Astrocyte of the hippocampus (primary cell): Measurements from ENCODE around the gene SLC6A7.
"Not testable (repeated sequence)": the region's sequence is repeated elsewhere in the genome, so short reads cannot be mapped to it uniquely, and the experiment has no call there.

Experiments
- DNase-seq: peaks from one replicate; pipeline ENCODE4 v3.0.0; 2011; ENCODE audit warnings: low read depth, low spot score

SLC6A7 gene

GRCh38 chr5:150217038-150217437 is 27.2 kb downstream of the SLC6A7 start:
- no peak for DNase-seq

DNA sequence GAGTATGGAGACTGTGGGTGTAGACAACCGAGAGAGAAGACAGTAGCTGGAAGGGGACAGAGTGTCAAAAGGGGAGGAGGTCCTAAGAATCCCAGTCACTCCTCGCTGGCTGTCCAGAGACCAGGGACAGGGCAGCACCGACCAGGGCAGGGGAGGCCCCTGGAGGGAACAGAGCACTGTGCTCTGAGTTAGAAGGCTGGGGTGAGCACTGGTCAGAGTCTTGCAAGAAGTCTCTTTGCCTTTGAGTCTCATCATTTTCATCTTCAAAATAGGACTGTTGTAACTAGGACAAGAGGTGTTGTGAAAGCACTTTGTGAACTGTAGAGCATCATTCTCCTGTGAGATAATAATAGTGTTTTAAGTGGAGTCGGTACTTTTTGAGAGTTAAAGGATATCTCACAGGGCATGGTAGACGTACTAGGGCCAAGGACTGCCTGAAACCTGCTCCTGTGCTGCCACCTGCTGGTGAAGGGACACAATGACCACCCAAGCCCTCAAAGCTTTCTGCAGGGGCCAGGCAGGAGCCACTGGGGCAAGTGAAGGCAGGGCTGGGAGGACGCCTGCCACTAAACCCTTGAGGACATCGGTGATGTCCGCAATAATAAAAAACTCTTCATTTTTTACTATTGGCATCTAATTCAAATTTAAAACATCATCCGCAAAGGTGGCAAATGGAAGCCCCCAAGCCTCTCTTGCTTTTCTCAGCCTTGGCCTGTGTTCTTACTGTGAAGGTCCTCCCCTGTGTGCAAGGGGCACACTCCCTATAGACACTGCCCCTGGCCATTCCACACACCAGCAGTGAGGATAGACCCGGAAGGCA is 28.2 kb downstream of the SLC6A7 start:
- DNase-seq: peak; percentile 90

- no peak for DNase-seq
These were observed 28.8 kb downstream of the SLC6A7 start for GRCh38 chr5:150218693-150219035.

DNA sequence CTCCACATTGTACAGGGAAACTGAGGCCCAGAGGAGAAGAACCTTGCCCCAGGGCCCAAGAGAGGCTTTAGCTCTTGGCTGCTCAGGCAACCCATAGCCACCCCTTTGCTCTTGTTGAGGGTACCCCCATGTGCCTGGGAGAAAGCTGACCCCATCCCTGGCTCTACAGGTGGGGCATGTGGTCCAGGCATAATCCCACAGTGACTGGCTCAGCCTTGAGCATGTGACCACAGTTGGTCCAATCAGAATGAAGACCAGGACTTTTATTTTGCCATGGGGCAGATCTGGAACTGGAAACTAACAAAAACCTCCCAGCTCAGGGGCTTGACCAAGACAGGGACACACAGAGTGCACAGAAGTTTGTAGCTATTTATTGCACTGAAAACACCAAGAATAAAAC is 29.3 kb downstream of the SLC6A7 start:
- no peak for DNase-seq

GRCh38 chr5:150219861-150220260 is 30.0 kb downstream of the SLC6A7 start:
- no peak for DNase-seq

- DNase-seq: no peak
These were observed 31.6 kb downstream of the SLC6A7 start for GRCh38 chr5:150221471-150221870.

DNA sequence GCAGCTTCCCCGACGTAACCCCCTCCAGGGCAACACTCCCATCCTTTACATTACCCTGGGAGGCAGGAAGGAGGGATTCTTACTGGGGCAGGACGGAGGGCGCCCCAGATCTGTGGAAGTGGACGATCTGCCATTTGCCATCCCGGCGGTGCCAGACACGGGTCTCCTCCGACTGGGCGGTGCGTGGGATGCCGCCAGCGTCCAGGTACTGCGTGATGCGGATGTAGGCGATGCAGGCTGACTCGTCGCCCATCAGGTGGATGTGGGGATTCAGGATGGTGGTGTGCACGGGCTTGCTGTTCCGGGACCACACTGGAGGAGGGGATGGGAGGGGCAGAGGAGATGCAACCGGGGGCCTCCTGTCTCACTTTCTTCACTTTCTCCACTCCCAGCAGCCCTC is 33.0 kb downstream of the SLC6A7 start:
- DNase-seq: no peak

GRCh38 chr5:150223474-150223873 is 33.6 kb downstream of the SLC6A7 start:
- DNase-seq: no peak

GRCh38 chr5:150224483-150225027 is 34.7 kb downstream of the SLC6A7 start:
- DNase-seq: no peak

GRCh38 chr5:150227036-150227435 is 37.2 kb downstream of the SLC6A7 start:
- DNase-seq: no peak

DNA sequence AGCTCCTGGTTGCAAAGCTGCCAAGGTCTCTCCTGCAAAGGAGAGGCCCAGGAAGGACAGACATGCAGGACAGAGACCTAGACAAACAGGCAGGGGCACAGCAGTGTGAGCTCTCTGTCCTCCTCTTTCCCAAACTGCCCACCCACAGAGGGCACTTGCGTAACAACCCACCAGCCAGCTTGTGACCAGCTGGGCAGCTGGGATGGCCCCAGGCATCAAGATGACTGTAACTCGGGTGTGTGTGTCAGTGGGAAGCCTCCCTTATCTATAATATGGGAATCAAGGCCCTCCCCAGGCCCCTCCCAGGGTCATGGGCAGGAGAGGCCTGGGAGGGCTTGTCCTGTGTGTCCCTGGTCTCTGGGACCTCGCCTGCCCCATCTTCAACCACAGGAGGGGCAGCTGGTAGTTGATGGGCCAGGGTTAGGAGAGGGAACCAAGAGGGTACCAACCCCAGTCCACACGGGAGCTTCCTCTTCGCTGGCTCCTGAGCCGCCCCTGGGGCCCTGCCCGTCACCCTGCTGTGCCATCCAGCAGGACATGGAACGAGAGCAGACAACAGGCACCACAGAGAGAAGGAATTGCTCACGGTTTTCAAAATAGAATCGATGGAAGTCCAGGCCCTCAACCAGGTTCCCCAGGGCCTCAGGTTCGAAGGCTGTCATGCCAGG is 37.9 kb downstream of the SLC6A7 start:
- no peak for DNase-seq

DNA sequence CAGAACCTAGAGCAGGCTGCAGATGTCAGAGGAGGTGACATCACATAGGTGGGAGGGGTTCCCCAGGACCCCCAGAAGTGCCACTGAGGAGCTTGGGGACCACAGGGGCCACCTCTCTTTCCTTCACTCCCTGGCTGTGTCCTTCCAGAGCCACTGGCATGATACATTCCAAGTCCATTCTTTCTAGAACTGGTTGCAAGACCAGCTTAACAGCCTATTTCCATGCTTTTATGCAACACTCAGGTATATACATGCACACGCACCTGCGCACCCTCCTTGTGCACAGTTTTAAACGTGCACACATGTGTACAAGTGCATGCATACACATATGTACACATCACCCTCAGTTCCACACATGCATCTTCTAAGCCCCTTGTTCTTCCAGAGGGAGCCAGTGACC is 39.7 kb downstream of the SLC6A7 start:
- no peak for DNase-seq

GRCh38 chr5:150230842-150231241 is 41.0 kb downstream of the SLC6A7 start:
- no peak for DNase-seq

GRCh38 chr5:150233706-150234105 is 43.8 kb downstream of the SLC6A7 start:
- not testable (repeated sequence) for DNase-seq

DNA sequence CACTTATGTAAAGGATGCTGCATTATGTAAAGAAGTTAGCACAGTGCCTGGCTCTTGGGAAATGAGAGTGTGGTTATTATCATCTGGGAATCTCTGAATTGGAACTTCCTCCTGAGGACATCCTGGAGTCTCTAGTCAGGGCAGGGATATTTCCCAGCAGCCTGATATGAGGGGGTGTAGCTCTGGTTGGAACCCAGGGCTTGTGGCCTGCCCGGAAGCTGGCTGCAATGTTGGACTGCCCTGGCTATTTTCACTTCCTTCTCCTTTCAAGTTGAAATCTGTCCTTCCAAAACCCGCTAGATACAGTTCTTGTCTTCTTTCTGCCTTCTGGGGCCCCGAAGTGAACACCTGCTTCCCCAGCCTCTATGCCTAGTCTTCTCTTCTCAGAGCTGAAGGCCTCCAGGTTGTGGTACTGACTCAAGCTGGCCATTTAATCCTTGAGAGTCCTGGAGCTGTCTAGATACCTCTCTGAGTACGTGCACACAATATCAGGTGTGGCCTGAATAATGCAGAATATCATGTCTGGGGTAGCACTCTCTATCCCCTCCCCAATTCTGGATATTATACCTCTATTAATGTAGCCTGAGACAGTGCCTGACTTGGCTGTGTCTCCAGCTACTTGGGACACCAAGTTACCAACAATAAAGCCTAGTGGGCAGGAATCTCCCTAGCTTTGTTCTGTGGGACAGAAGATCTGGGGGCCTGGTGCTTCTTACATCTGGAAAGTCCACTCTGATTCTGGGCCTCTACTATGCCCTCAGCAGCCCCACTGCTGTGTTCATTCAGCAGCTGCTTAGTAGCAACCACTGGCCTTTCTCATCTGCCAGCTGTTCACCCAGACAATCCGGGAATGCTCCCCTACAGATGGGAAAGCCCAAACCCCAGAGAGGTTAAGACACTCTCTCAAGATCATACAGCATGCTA is 45.0 kb downstream of the SLC6A7 start:
- no peak for DNase-seq

DNA sequence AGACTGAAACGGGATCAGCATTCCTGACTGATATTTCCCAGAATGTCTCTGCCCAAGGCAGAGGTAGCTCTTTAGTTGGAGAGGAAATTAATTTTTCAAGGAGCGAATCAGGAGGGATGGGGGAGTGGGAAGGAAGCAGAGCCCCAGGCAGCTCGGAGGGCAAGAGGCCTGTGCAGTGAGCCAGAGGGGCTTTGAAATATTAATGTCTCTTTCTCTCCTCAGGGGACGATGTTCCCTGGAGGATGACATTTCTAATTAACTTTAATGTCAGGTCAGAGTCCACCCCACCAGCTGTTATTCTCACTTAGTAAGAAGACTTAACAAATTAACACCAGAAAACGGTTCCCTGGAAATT is 45.6 kb downstream of the SLC6A7 start:
- no peak for DNase-seq

GRCh38 chr5:150236313-150236712 is 46.5 kb downstream of the SLC6A7 start:
- no peak for DNase-seq

GRCh38 chr5:150236981-150237754 is 47.3 kb downstream of the SLC6A7 start:
- no peak for DNase-seq

DNA sequence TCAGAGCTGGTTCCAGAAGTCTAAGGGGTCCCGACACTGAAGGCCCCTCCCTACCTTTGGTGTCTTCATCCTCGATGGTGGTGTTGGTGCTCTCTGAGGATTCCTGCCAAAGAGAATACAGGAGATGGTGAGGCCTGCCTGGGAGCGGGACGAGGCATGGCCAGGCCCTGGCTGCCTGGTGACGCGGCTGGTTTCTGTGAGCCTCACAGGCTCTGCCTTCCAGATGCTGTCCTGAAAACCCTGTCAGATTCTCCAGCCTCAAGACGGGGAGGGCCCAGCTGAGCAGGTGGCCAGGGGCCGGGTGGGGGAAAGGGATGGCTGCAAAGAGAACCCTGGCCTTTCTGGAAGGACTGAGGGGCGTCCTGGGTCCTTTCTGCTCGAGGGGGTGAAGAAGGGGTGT is 48.8 kb downstream of the SLC6A7 start:
- DNase-seq: no peak

DNA sequence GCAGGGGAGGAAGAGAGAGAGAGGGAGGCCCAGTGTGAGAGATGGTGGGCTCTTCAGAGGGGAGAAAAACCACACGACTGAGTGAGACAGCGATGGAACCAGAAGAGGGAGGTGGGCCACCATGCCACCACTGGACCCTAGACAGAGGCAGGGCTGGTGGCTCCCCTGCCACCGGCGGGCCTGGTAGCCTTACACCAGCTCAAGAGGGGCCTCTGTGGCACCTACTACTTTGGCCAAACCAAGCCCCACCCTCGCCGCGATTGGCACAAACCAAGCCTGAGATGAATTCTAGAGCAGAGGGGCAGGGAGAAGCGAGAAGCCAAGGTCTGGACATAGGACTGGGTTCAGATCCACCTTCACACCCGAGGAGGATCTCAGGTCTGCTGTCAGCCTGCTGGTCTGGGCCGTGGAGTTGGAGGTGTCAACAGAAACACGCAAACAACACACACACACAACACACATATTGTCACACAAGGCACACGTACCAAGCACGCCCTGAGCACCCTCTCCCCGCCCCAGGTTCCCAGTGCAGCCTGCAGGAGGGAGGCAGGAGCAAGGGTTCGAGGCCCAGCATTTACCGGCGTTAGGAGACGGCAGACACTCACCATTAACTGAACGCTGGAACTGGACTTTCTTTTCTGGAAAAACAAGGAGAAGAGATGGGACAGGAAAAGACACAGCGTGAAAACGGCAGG is 49.4 kb downstream of the SLC6A7 start:
- no peak for DNase-seq

GRCh38 chr5:150239794-150240122 is 49.9 kb downstream of the SLC6A7 start:
- no peak for DNase-seq
